Activated CD4-positive, alpha-beta T cell treated with anti-CD3 and anti-CD28 coated beads, Interleukin-2, amount 50 U/mL, for 24 hours (primary cell): ENCODE measurements around the gene SFMBT1.

Source experiments
- DNase-seq, 2 donors: peaks; one replicate each; pipeline ENCODE4 v3.0.0-alpha.2; 2020; ENCODE audit warnings: low read depth in 1 of 2, low spot score in 1 of 2

Gene SFMBT1

DNA sequence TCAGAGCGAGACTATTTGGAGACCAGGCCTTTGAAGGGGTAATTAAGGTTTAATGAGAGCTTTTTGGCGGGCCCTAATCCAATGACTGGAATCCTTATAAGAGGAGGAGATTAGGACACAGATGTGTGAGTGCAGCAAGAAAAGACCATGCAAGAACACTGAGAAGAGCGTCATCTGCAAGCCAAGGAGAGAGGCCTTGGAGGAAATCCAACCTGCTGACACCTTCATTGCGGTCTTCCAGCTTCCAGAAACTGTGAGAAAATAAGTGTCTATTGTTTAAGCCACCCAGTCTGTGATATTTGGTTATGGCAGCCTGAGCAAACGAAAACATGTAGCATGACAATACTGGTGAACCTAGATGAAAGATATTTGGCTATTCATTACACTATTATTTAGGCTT lies 188.0 kb downstream of the SFMBT1 start:
- DNase-seq, result no peak

DNA sequence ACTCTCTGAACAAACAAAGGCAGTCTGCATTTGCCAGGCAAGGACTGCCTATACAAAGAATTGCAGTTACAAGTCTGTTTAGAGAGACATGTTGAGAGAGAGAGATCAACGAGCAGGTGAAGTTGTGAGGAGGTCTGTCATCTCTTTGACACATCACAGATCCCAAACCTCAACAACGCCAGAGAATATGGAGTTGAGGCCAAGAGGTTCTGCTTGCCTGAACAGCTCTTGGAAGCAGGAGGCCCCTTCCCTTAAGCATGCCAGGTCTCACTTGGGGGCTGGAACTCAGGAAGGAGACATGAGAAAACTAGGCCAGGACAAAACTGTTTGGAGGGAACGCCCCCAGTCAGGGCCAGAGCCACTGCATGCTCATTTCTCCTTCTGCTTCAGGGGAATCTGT lies 188.7 kb downstream of the SFMBT1 start:
- DNase-seq, result no peak

DNA sequence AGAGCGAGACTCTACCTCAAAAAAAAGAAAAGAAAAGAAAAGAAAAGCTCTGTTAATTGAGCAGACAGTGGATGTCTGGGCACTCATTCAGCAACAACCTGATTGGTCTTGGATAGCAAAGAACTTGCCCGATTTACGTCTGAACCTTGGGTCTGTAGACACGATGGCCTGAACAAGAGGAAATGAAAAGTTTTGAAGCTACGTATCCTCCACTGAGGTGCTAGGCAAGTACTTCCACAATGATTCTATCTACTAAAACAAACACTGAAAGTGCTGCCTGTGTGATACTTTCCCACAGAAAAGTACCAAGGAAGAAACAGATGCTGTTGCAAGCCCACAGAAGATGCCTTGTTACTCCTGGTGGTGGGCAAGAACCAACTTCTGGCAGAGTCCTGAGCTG lies 189.2 kb downstream of the SFMBT1 start:
- no peak for DNase-seq

DNA sequence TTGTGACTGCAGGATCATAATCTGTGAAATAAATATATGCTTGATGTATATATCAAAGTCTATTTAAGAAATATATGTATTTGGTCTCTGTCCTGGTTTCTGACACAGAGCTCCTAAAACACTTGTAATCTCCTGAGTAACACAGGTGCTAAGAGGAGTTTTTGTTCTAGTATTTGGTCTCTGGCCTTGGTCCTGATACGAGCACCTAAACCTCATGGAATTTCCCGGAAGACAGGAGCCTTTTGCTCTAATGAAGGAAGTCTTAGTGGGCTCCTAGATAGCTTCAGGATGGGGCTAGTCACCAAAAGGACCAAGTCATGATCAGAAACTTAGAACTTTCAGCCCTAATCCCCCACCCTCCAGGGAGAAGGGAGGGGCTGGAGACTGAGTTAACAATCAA lies 191.9 kb downstream of the SFMBT1 start:
- no peak for DNase-seq
